H9 (cell line): ENCODE results near the gene INPP5E. TPM values are rescaled to one million over a fixed set of nuclear protein-coding genes. Genes with fewer than 3 reads are reported as not detected.

Experiments used
- DNase-seq: peaks from one replicate; pipeline ENCODE4 v3.0.0-alpha.2; 2017
- H2AFZ ChIP-seq: one replicate; pipeline ENCODE4 v1.6.1; 2013; ENCODE audit warnings: mild to moderate bottlenecking, low read length, control low read depth, moderate library complexity
- H2AK5ac ChIP-seq: 2 replicates; pipeline ENCODE4 v1.6.1; 2013; ENCODE audit warnings: low read length, control low read depth, mixed read lengths; ENCODE audit not compliant: insufficient read length
- H2BK120ac ChIP-seq: one replicate; pipeline ENCODE4 v1.6.1; 2013; ENCODE audit warnings: low read depth, mild to moderate bottlenecking, low read length, control low read depth, inconsistent platforms; ENCODE audit not compliant: poor library complexity, severe bottlenecking
- H2BK12ac ChIP-seq: 2 replicates; pipeline ENCODE4 v1.6.1; 2013; ENCODE audit warnings: low read length, control low read depth, mixed read lengths, low read depth; ENCODE audit not compliant: insufficient read length
- H2BK15ac ChIP-seq: 2 replicates; pipeline ENCODE4 v1.6.1; 2013; ENCODE audit warnings: low read depth, low read length, control low read depth
- H2BK20ac ChIP-seq: one replicate; pipeline ENCODE4 v1.6.1; 2013; ENCODE audit warnings: low read depth, mild to moderate bottlenecking, low read length, control low read depth, inconsistent platforms; ENCODE audit not compliant: poor library complexity, severe bottlenecking
- H2BK5ac ChIP-seq: 2 replicates; pipeline ENCODE4 v1.6.1; 2013; ENCODE audit warnings: low read length, control low read depth, mixed read lengths; ENCODE audit not compliant: insufficient read length
- H3K14ac ChIP-seq: 2 replicates; pipeline ENCODE4 v1.6.1; 2013; ENCODE audit warnings: low read length, control low read depth; ENCODE audit not compliant: insufficient read depth
- H3K18ac ChIP-seq: 2 replicates; pipeline ENCODE4 v1.6.1; 2013; ENCODE audit warnings: low read depth, mild to moderate bottlenecking, mixed read lengths, low read length, control low read depth; ENCODE audit not compliant: insufficient read length
- H3K23ac ChIP-seq: 2 replicates; pipeline ENCODE4 v1.6.1; 2013; ENCODE audit warnings: low read length, control low read depth, mixed read lengths, low read depth; ENCODE audit not compliant: insufficient read length
- H3K23me2 ChIP-seq: 2 replicates; pipeline ENCODE4 v1.6.1; 2013; ENCODE audit warnings: low read depth, mild to moderate bottlenecking, mixed read lengths, low read length, control low read depth; ENCODE audit not compliant: insufficient read length, poor library complexity, severe bottlenecking
- H3K27ac ChIP-seq: 2 replicates; pipeline ENCODE4 v1.5.1; 2013; ENCODE audit warnings: low read length, control low read depth, mixed read lengths, low read depth; ENCODE audit not compliant: insufficient read length
- H3K27me3 ChIP-seq: 2 replicates; pipeline ENCODE4 v1.6.1; 2013; ENCODE audit warnings: low read length, control low read depth, inconsistent platforms; ENCODE audit not compliant: insufficient read depth
- H3K4ac ChIP-seq: 2 replicates; pipeline ENCODE4 v1.6.1; 2013; ENCODE audit warnings: low read depth, mild to moderate bottlenecking, control low read depth, inconsistent platforms, low read length, moderate library complexity
- H3K4me1 ChIP-seq: 2 replicates; pipeline ENCODE4 v1.6.1; 2013; ENCODE audit warnings: low read length, control low read depth, inconsistent platforms; ENCODE audit not compliant: insufficient read depth
- H3K4me2 ChIP-seq: 2 replicates; pipeline ENCODE4 v1.6.1; 2013; ENCODE audit warnings: low read length, control low read depth, mixed read lengths; ENCODE audit not compliant: insufficient read length, insufficient read depth
- H3K56ac ChIP-seq: 2 replicates; pipeline ENCODE4 v1.6.1; 2013; ENCODE audit warnings: low read depth, mild to moderate bottlenecking, mixed read lengths, low read length, control low read depth; ENCODE audit not compliant: insufficient read length
- H3K79me1 ChIP-seq: 2 replicates; pipeline ENCODE4 v1.6.1; 2013; ENCODE audit warnings: low read depth, mild to moderate bottlenecking, moderate library complexity, low read length, control low read depth, inconsistent platforms; ENCODE audit not compliant: insufficient read depth, poor library complexity, severe bottlenecking
- H3K79me2 ChIP-seq: 2 replicates; pipeline ENCODE4 v1.6.1; 2013; ENCODE audit warnings: low read length, control low read depth, inconsistent platforms; ENCODE audit not compliant: insufficient read depth
- H3K9ac ChIP-seq: 2 replicates; pipeline ENCODE4 v1.6.1; 2013; ENCODE audit warnings: low read length, control low read depth, mixed read lengths; ENCODE audit not compliant: insufficient read length; ENCODE audit errors: extremely low read depth
- H3K9me3 ChIP-seq: one replicate; pipeline ENCODE4 v1.6.1; 2013; ENCODE audit warnings: low read depth, low read length, inconsistent platforms; ENCODE audit not compliant: control insufficient read depth
- H3T11ph ChIP-seq: one replicate; pipeline ENCODE4 v1.6.1; 2013; ENCODE audit warnings: mild to moderate bottlenecking, low read length, control low read depth, inconsistent platforms
- H4K20me1 ChIP-seq: one replicate; pipeline ENCODE4 v1.6.1; 2013; ENCODE audit not compliant: control insufficient read depth, insufficient read length, insufficient read depth
- H4K5ac ChIP-seq: 2 replicates; pipeline ENCODE4 v1.6.1; 2013; ENCODE audit warnings: low read depth, mild to moderate bottlenecking, mixed read lengths, low read length, control low read depth; ENCODE audit not compliant: insufficient read length
- H4K8ac ChIP-seq: replicated peaks from 2 replicates; pipeline ENCODE4 v1.6.1; 2013; ENCODE audit warnings: low read length, control low read depth, mixed read lengths, low read depth; ENCODE audit not compliant: insufficient read length
- H4K91ac ChIP-seq: 2 replicates; pipeline ENCODE4 v1.6.1; 2013; ENCODE audit warnings: low read depth, mild to moderate bottlenecking, moderate library complexity, mixed read lengths, low read length, control low read depth; ENCODE audit not compliant: insufficient read length
- H3K27ac Mint-ChIP-seq, 3 experiments: 2 replicates in 2 of 3; 3 replicates in 1 of 3; pipeline ENCODE4 v1.8.0; 2020 to 2021; ENCODE audit warnings: mixed read lengths in 3 of 3, mild to moderate bottlenecking in 1 of 3, moderate library complexity in 1 of 3
- H3K27me3 Mint-ChIP-seq: 2 replicates; pipeline ENCODE4 v1.8.0; 2021; ENCODE audit warnings: low read depth, mild to moderate bottlenecking, moderate library complexity, mixed read lengths
- H3K36me3 Mint-ChIP-seq, 3 experiments: 2 replicates in 2 of 3; 3 replicates in 1 of 3; pipeline ENCODE4 v1.8.0; 2020 to 2021; ENCODE audit warnings: low read depth in 3 of 3, mixed read lengths in 3 of 3; ENCODE audit not compliant: insufficient read depth in 1 of 3
- H3K4me1 Mint-ChIP-seq, 2 experiments: 2 replicates each; pipeline ENCODE4 v1.8.0; 2020; ENCODE audit warnings: mixed read lengths in 2 of 2
- H3K4me3 Mint-ChIP-seq, 2 experiments: 2 replicates in 1 of 2; 3 replicates in 1 of 2; pipeline ENCODE4 v1.8.0; 2020 to 2021; ENCODE audit warnings: mild to moderate bottlenecking in 2 of 2, mixed read lengths in 2 of 2, moderate library complexity in 1 of 2
- H3K9me3 Mint-ChIP-seq, 2 experiments: 2 replicates in 1 of 2; 3 replicates in 1 of 2; pipeline ENCODE4 v1.8.0; 2020; ENCODE audit warnings: mild to moderate bottlenecking in 2 of 2, mixed read lengths in 2 of 2, moderate library complexity in 1 of 2
- WGBS: extraction: QIAGEN DNeasy Blood & Tissue Kit; methylation state at CpG from one replicate; pipeline ENCODE4 v1.1.7; 2013; ENCODE audit warnings: missing lambda C conversion rate, low lambda C conversion rate, mixed read lengths; ENCODE audit not compliant: insufficient read length; ENCODE audit errors: extremely low coverage; 5-methylcytosine and 5-hydroxymethylcytosine counted together
- total RNA-seq: library from RNA; stranded (reverse); gene quantifications from 2 replicates; pipeline ENCODE4 v1.2.1, GENCODE V29; 2021
- TF ChIP-seq, protein P1 (sequence below): fragments of 200-600 bp; sonication (generic); conservative IDR thresholded peaks from 3 replicates; pipeline ENCODE4 v1.8.0; 2021; ENCODE audit warnings: antibody characterized with exemption, mild to moderate bottlenecking

The INPP5E gene
- total RNA-seq, 1 experiment from 2014 or later = 21.0 TPM

DNA sequence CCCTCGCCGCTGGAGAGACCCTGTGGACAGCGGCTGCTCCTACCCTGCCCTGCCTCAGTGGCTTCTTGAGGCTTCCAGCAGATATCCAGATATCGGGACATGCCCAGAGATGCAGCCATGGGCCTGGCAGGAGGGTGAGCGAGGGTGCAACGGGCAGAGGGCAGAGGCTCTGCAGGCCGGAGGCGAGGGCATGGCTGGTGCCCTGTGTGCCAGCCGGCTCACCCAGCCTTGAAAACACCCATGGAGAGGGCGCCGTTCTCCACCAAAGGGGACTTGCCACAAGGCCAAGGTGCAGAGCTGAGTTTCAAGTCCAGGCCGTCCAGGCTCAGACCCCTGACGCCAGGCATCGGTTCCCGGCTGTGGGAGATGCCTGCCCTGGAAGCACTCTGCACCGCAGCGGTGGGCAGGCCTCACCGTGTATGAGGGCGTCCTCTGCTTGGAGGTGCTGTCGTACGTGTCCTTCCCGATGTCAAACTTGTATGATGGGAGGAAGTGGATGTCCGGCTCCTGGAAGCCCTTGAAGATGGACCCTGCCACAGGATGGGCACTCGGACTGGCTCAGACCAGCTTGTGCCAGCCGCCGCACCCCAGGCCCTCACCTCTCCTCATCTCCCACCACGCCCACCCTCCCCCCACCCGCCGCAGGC, 8.9 kb downstream of the INPP5E start:
- H3K23ac ChIP-seq = no peak overlapping the region
- no peak overlapping the region for H3K56ac ChIP-seq
- no peak for DNase-seq
- H2AFZ ChIP-seq = no peak overlapping the region
- no peak overlapping the region for H2BK12ac ChIP-seq
- H3K79me1 ChIP-seq = no peaks in the 10 kb centered on the region
- H2BK120ac ChIP-seq = no peak overlapping the region
- no peak overlapping the region for H4K5ac ChIP-seq
- H3K18ac ChIP-seq = no peak overlapping the region
- H4K91ac ChIP-seq = no peak overlapping the region
- TF ChIP-seq, protein P1, sequence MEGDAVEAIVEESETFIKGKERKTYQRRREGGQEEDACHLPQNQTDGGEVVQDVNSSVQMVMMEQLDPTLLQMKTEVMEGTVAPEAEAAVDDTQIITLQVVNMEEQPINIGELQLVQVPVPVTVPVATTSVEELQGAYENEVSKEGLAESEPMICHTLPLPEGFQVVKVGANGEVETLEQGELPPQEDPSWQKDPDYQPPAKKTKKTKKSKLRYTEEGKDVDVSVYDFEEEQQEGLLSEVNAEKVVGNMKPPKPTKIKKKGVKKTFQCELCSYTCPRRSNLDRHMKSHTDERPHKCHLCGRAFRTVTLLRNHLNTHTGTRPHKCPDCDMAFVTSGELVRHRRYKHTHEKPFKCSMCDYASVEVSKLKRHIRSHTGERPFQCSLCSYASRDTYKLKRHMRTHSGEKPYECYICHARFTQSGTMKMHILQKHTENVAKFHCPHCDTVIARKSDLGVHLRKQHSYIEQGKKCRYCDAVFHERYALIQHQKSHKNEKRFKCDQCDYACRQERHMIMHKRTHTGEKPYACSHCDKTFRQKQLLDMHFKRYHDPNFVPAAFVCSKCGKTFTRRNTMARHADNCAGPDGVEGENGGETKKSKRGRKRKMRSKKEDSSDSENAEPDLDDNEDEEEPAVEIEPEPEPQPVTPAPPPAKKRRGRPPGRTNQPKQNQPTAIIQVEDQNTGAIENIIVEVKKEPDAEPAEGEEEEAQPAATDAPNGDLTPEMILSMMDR = no peak
- H3K27me3 Mint-ChIP-seq = no peaks in the 10 kb centered on the region
- H3K79me2 ChIP-seq = peaks cover 2% of the 10 kb centered on the region; the same call in 1 of the 2 replicates
- H3K36me3 Mint-ChIP-seq = peaks cover 4 to 27% (median 19%) of the 10 kb centered on the region in 3 experiments; a peak in 6 of 7 replicates
- no peaks in the 10 kb centered on the region for H3K9me3 Mint-ChIP-seq
- no peaks in the 10 kb centered on the region for H3K9me3 ChIP-seq
- no peak overlapping the region; a peak in 1 of 7 replicates for H3K27ac Mint-ChIP-seq
- H3K9ac ChIP-seq = no peak overlapping the region
- no peak overlapping the region for H4K8ac ChIP-seq
- H3K14ac ChIP-seq = no peak overlapping the region; the same call in 1 of the 2 replicates
- no CpG with 5 or more reads among the region's 29 CpGs for WGBS
- no peaks in the 10 kb centered on the region for H3K23me2 ChIP-seq
- H3K4me1 ChIP-seq = no peaks in the 10 kb centered on the region
- H3K4me1 Mint-ChIP-seq = 0 out of 4 replicates have a peak, but pooled peaks cover 0 to 2% of the 10 kb centered on the region in 2 experiments
- no peaks in the 10 kb centered on the region for H4K20me1 ChIP-seq
- H3K27me3 ChIP-seq = no peaks in the 10 kb centered on the region
- no peak overlapping the region for H3T11ph ChIP-seq
- no peak overlapping the region for H2BK15ac ChIP-seq
- no peak overlapping the region for H2BK5ac ChIP-seq
- H3K4me2 ChIP-seq = no peak overlapping the region
- no peak overlapping the region for H2BK20ac ChIP-seq
- H3K4me3 Mint-ChIP-seq = no peak overlapping the region
- no peak overlapping the region for H3K27ac ChIP-seq
- no peak overlapping the region for H3K4ac ChIP-seq
- no peak overlapping the region for H2AK5ac ChIP-seq
